NCI-H524 treated with DMSO at 0.1 percent for 48 hours (cell line): ENCODE results near the gene SLC36A4.
"Not testable (repeated sequence)": the region's sequence is repeated elsewhere in the genome, so short reads cannot be mapped to it uniquely, and the experiment has no call there.

Experiments used
- DNase-seq: peaks from one replicate; lab custom pipeline; 2025; lab: John Stamatoyannopoulos, UW

The SLC36A4 gene

DNA sequence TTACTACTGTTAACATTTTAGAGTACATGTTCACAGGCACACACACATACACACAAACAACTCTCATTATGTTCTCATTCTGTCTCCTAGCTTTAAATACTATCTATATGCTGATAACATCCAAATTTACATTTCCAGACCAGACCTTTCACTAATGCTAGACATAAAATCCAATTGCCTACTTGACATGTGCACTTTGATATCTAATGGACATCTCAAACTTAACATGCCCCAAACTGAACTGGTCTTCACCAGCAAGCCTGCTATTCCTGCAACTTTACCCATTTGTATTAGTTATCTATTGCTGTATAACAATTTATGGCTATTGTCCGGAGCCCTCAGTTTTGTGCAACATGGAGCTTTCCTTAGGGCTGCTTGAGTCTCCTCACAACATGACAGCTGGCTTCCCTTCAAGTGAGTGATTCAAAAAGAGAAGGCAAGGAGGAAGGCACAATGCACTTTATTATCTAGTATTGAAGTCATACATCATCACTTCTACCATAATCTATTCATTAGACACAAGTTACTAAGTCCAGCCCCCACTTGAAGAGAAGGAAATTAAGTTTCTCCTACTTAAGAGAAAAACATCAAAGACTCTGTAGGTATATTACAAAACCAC is 3.0 kb downstream of the SLC36A4 start:
- DNase-seq: no peak

DNA sequence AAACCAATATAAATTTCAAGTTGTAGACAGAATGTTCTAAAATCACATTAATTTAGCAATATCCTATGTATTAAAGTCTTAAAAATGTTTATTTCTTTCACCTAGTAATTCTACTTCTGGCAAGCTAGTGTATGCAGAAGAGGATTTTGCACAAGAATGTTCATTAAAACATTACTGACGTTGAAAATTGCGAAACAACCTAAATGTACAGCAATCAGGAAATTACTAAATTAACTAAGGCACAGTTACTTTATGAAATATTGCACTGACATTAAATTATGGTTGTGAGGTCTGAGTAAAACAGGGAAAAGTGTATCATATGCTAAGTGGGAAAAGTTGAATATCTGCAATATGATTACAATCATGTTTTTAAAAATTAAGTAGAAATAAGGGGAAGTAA is 4.1 kb downstream of the SLC36A4 start:
- no peak for DNase-seq

DNA sequence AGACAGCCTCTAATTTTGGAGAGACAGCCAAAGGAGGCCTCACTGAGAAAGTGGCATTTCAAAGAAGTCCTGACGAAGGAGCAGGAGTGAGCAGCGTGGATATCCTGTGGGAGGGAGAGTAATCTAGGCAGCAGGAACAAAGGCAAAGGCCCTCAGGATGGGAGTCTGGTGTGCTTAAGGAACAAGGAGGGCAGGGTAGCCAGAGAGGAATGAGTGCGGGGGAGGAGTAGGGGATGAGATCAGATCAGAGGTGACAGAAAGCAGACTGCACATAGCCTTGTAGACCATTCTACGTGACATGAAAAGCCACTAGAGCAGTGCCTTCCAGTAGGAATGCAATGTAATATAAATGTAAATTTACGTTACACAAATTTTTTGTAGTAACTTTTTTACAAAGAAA is 5.6 kb downstream of the SLC36A4 start:
- no peak for DNase-seq

DNA sequence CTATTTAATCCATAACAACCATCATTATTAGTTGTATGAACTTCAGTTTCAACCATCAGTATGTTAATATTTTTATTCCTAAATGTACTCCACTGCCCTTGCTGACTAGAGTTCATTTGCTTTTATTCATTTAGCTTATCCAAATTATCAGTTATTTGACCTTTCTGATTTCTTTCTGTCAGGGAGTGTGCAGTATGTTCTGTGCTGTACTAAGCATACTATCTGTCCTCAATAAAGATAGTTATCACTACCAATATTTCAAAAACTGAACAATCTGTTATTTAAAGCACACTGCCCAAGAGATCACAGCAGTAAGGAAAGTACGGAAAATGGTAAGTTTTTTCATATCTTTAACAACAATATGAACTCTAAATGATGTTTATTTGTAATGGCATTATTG is 8.3 kb downstream of the SLC36A4 start:
- no peak for DNase-seq

DNA sequence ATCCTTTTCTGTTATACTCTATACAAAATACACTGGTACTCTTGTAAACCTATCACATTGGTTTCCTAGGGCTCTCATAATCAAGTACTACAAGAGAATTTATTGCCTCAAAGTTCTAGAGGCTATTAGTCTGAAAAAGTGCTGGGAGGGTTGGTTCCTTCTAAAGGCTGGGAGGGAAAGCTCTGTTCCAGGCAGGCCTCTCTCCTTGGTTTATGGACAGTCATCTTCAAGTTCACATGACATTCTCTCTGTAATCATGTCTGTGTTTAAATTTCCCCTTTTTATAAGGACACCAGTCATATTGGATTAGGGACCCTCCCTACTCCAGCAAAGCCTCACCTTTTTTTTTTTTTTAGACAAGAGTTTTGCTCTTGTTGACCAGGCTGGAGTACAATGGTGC is 9.1 kb downstream of the SLC36A4 start:
- DNase-seq: no peak

DNA sequence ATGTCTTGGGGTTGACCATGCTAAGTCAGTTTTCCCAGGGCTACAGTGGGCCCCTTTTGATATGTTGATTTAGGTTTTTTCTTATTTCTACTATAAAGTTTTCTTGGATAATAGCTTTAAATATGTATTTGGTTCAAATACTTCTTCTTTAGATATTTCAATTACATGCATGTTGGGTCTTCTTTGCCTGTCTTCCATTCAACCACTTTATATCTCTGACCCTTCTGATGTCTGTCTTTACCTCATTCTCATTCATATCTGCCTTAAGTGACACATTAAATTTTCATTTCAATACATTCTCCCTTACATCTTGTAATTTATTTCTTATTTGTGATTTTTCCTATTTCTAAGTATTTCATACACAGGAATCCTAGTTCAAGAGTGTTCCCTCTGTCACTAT is 10.5 kb downstream of the SLC36A4 start:
- DNase-seq: no peak

DNA sequence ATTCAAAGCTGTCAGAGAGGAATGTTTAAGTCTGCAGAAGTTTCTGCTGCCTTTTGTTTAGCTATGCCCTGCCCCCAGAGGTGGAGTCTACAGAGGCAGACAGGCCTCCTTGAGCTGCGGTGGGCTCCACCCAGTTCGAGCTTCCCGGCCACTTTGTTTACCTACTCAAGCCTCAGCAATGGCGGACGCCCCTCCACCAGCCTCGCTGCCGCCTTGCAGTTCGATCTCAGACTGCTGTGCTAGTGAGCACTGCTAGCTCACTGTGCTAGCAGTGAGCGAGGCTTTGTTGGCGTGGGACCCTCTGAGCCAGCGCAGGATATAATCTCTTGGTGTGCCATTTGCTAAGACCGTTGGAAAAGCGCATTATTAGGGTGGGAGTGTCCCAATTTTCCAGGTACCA is 19.9 kb downstream of the SLC36A4 start:
- not testable (repeated sequence) for DNase-seq

DNA sequence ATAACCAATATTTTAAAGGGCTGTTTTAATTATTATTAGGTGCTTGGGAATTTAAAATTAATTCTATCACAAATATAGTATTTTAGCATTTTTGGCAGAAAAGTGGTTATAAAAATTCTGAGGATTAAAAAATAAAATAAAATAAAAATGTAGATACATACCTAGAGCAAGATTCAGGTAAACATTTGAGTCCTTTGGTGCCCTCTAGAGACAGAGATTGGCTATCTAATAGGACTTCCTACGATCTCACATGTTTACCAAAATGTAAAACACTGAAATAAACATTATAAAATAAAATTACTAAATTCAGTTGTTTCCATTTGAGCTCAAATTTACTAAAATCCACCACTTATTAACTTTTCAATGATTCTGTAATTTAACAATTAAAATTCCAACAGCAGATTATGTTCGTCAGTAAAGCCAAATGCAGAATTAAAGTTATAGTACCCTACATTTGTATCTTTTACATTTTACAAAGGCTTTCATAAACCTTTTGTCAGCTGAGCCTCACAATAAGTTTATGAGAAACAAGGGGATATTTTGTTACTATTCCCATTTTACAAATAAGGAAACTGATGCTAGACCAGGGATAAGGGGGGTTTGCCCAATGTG is 27.7 kb downstream of the SLC36A4 start:
- DNase-seq: no peak

DNA sequence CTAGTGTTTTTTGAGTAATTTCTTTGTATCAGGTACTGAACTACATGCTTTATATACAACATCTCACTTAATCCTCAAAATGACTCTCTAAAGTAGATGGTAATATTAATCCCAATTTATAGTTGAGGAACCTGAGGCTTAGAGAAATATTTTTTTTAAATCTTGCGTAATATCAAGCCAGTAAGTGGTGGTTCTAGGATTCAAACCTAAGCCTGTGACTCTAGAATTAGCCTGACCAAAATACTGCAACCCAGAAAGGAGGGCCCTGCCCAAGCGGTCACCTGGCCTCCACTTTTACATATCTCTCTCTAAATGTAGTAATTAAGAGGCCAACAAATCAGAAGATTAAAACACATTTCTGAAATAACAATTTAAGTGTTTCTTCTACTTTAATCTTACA is 28.6 kb downstream of the SLC36A4 start:
- no peak for DNase-seq

DNA sequence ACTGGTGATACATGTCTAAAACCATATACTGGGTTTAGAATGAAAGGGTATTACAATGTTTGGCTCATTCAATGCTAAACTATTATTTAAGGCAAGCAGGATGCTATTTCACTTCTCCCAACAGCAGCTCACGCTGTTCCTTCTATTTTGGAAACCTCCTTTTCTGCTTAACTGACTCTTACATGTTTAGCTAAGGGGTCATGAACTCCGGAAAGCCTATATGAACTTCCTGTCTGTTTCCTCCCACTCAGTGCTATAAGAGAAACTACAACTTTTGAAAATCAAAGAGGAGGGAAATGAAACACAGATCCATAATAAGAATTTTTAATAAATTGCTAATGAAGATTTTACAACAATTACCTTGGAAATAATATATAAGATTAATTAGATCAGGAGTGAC is 30.9 kb downstream of the SLC36A4 start:
- DNase-seq: no peak

DNA sequence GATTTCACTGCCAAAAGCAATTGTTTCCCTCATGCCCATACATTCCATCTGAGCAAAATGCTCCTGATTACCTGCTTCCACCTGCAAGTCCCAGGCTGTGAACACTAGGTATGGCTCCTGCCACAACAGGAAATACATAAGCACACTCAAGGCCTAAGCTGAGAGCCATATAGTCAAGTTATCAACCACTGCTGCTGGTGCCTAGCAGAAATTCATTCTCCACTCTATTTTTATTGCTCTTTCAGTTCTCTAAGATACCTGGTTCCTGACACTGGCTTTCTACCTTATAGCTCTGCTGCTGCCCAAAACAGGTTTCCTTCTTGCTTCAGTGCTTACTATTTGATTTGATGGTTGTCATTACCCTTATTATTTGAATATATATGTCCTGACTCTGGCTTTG is 31.6 kb downstream of the SLC36A4 start:
- DNase-seq: no peak

DNA sequence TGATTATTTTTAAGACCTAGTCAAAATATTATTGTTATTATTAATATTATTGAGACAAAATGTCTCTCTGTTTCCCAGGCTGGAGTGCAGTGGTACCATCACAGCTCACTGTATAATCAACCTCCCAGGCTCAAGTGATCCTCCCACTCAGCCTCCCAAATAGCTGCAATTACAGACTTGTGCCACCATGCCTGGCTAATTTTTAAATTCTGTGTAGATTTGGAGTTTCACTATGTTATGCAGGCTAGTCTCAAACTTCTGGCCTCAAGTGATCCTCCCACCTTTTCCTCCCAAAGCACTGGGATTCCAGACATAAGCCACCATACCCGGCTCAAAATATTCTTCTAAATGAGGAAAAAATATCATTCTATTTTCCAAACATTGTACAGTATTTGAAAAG is 37.0 kb downstream of the SLC36A4 start:
- no peak for DNase-seq

DNA sequence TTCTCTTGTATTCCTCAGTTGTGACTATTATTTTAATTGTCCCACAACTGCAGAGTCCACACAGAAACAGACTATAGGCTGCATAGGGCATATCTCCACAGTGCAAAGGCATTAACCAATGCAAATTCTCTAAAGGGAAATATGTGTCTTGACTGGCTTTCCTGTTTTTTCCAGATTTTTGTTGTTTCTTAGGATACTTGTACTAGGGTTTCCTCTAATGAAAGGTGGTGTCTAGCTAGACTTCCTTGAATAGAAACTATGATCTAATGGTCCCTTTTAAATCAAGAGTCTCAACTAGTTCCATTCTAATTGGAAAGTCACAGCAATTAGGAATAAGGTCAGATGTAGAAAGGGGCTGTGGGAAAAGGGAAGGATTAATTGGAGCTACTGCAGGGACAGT is 37.6 kb downstream of the SLC36A4 start:
- DNase-seq: no peak

DNA sequence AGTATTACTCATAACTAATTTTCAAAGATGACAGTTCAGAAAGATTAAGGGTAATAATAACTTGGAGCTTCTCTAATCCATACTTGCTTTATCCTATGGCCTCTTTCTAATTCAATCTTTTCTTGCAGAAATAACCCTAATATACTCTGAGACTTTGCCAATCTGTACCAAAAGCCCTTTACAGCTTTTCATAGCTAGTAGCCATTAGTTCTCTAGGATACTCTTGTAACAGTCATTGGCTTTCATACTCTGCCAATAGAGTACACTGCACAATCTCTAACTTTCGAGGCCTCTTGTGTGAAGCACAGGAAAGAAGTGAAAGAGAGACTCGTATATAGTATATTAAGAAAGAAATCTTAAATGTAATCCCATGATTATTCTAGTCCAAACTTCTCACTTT is 38.1 kb downstream of the SLC36A4 start:
- DNase-seq: no peak

DNA sequence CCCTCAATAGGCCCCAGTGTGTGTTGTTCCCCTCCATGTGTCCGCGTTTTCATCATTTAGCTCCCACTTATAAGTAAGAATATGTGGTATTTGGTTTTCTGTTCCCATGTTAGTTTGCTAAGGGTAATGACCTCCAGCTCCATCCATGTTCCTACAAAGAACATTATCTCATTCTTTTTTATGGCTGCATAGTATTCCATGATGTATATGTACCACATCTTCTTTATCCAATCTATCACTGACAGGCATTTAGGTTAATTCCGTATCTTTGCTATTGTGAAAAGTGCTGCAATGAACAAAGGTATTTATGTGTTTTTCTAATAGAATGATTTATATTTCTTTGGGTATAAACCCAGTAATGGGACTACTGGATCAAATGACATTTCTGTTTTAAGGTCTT is 42.1 kb downstream of the SLC36A4 start:
- no peak for DNase-seq

DNA sequence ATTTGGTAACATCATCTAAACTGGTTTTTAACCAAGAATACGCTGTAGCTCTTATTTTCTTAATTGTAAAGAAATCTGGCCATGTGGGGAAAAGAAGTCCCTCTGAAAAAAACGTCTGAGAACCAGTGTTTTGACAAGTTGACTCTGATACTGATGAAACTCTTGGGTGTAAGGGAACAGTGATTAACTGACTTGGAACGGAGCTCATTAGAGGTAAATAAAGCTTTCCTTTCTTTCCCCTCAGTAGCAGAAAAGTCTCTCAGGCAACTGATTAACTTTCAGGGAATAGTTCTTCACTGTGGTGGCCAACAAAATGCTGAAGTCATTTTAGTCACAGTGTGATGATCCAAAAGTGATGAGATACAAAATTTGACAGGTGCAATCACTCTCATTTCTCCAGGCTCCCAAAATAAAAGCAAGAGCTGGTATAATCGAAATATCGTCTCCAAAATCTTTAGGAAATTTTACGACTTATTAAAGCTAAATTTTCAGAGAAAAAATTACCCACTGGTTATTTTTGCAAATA is 52.3 kb downstream of the SLC36A4 start:
- DNase-seq: no peak

DNA sequence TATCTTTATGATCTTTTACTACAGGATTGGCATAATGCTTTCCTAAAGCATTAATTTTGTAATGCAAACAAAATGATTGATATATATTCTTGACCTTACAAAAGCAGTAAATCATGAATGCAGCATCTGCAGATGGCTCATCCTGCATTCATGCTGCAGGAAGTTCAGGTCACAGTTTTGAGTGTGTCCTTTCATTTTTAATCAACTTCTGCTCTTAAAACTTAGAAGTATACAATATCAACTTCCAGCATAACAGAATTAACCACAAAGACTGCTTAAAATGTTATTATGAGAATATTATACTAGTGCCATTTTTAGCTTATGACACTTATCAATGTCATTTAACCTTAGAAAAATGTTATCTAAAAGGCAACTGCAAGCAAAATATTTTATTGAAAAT is 54.0 kb downstream of the SLC36A4 start:
- DNase-seq: no peak

DNA sequence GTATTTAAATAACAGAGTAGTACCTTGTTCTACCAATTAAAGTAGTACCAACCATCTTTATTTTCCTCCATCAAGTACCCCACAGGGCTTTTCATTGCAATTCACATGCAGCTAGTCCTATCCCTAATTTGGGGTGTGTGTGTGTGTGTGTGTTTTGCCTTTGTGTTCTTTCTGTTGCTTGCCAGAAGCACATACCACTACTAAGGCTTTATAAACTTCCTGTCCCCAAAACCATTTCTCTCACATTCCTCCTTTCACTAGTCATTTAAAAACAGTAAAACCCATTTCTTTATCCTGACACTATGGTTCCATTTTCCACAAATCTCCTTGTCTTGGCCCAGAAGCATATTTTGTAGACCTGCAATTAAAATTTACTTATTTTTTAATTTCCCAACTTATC is 54.6 kb downstream of the SLC36A4 start:
- DNase-seq: no peak

DNA sequence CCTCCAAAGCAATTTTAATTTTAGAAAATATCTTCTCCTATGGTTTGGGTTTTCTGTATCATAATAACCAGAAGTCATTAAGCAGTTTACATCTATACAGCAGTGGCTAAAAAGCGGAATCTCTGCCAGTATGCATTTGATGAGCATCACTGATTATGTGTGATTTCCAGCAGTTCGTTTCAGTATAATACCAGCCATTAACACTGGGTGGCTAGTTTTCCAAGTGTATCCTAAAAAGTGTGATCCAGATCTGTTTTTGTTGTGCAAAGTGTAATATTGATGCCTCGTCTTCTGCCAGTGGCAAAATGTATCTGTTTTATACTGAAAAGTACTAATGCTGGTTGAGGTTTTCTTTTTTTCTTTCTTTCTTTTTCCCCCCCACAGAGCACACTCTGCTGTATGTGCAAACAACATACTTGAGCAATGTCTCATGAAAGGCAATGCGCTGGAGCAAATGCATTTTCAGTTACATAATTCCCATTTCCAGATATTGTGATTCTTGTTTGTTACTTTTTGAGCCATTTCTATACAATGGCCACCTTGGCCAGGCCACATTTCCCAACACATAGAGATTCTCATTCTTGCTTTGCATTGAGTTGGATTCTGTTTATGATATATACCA is 64.2 kb downstream of the SLC36A4 start:
- DNase-seq: no peak

DNA sequence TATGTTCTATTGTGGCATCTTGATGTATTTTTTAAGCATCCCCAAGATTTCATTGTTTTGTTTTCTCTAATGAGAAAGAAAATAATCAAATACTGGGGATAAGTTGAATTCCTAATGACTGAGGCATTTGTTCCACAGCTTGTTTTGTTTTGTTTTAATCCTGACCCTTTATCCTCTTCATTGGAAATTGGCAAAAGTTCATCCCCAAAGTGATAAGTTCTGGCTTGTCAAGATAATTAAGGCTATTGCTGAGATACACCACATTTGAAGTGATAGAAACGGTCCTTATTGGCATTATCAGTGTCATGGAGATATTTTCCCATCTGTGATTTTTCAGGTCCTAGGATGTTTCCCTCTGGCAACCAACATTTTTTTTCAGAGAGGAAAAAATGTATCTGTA is 65.0 kb downstream of the SLC36A4 start:
- no peak for DNase-seq

DNA sequence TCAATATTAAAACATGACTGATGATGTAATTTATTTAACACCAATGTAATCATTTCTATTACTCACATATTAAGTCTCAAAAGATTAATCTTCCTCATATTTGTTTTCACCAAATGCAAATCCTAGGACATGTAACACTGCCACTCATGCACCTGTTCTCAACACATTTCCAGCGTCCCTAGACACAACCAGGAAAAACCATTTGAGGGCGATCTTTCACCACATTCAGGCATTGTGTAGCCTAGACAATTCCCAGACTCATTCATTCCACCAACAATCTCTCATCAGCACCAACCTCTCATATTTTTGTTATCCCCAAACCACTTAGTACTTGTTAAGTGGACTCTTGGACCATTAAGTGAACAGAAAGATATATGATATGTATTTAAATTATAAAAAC is 66.1 kb downstream of the SLC36A4 start:
- no peak for DNase-seq

DNA sequence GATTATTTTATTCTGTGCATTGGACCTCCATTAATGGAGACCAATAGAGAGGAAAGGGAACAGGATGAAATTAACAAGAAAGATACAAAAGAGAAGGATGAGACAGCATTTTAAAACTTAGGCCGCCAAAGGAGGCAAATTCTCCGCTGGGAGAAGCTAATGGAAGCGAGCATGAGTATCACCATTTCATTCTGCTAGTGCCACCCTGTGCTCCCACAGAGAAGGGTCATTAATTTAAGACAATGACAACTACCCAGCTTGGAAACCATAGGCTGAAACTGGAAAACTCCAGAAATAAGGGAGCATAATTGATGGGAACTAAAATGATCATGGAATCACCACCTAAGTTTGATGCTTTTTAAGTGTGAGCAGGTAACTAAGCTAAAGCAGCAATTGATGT is 69.2 kb downstream of the SLC36A4 start:
- no peak for DNase-seq

DNA sequence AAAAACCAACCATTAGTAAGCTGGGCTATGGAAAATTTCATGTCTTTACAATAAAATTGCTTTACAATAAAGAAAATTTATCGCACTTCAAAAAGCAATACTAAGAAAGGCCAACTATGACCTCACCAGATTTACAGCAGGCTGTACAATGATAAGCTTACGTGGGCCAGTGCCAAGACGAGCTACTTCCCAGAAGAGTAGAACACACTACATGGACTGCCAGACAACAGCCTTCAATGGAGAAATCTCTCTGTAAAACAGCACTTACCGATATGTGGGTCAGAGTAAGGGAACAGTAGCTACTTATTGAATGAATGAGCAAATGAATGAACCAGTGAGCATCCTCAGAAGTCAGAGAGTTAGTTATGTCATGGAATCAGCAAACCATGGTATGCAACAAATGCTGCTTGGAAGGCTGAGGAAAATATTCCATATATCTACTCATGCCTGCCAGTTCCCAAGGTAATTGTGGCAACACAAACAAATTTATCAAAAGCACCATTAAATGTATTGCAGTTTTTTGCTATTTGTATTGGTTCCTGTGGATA is 74.4 kb downstream of the SLC36A4 start:
- DNase-seq: no peak
